HL-60/S4 treated with phorbol 12-myristate 13-acetate at 8.2 ng/mL for 4 days and 3 days (cell line): ENCODE results near the gene SELENON.

Source experiments
- in situ Hi-C: fragments of 300-500 bp; cut with MboI; formaldehyde crosslinking; loops from 2 replicates; pipeline ENCODE4 v1.15.0; 2022; ENCODE audit warnings: low sequenced_read_pairs

Gene SELENON

DNA sequence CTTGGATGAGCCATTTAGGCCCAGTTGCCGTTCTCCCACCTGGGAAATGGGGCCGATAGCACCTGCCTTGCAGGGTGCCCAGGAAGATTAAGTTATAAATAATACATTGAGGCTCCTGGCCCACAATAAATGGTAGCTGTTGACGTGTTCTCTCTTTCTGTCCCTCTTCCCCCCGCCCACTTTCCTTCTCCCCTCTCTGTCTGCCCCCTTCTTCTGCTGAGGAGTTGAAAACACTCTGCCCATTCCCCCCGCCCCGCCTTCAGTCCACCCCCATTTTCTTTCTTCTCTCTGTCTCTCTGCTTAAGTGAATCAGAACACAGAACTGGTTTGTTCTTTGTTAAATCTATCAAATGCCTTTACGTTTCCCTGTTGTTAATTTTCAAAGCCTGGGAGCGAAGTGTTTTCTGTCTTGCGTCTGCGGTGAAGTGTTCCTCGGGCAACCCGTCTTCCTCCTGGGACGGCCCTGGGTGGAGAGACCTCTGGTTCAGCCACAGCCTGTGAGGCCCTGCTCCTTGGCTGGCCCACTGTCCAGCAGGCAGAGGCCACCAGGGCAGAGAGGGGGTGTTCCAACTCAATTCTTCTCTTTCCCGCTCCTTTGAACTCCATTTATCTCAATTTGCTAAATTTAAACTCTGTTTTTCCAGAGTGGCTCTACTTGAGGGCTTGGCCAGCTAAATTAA lies 29.3 kb upstream of the SELENON start:
- in situ Hi-C loops, result no loop called here

DNA sequence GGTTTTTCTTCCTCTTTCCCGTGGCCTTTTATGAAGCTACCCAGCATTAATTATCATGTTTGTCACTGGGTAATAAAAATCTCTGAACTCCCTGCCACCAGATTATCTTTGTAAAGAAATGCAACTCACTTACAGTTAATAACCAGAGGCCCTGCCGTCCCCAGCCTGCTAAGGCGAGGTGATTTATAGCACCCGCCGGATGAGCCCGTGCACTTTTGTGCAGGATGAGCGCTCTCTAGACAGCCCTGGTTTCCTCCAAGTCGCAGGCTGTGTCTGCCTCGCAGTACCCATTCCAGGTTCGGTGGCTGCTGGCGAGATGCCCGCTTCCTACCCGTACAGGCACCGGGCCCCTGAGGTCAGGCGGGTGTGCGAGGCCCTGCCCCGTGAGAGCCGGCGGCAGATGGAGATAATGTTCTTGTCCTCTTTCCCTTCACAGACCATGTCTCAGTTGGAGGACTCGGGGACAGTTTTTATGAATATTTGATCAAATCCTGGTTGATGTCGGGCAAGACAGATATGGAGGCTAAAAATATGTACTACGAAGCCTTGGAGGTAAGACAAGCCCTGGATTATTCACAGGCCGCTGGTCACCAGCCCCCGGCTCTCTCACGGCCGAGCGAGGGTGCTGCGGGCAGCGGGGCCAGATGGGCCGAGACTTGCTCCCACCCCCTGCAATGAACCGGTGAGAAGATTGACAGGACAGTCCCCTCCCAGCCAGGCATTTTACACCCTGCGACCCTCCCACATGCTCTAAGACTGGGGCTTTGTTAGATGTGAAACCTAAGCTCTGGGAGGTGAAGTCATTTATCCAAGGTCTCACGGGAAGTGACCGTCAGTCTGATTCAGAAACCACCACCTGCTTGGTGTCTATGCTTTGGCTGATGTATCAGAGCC lies 28.5 kb upstream of the SELENON start:
- in situ Hi-C loops, result no loop called here

DNA sequence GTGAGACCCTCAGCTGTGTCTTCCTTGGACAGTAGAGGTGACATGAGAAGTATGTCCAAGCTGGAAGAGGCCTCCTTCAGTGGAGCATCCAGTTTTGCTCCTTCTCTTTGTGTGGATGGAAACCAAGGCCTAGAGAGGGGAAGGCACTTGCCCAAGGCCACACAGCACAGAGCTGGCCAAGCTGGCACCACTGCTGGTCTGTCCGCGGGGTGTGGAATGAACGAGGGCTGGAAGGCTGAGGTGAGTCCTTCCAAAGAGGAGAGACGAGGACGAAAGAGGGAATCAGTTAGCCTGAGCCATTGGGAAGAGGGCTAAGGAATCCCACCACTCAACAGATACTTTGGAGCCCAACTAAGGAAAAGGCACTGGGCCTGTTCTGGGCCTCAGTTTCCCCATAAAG lies 27.8 kb upstream of the SELENON start:
- in situ Hi-C loops, result no loop called here

DNA sequence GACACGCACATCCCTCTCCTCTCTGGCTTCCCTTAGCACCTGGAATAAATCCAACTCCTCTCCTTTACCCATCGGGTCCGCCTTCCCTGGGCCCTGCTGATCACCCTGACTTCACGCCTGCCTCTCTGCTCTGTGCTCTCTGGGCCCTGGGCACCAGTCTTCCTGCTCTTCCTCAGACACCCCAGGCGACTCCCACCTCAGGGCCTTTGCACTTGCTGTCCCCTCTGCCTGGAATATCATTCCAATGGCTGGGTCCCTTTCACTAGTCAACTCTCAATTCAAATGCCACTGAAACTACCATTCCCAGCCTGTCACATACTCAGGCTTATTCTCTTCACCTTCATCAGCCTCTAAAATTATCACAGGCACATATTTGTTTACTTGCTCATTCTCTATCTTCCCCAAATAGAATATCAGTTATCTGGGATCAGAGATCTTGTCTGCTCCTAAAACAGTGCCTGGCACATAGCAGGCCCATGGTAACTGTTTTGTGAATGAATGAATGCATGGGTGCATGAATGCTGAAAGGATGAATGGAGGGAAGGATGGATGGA lies 27.2 kb upstream of the SELENON start:
- in situ Hi-C loops, result no loop called here

DNA sequence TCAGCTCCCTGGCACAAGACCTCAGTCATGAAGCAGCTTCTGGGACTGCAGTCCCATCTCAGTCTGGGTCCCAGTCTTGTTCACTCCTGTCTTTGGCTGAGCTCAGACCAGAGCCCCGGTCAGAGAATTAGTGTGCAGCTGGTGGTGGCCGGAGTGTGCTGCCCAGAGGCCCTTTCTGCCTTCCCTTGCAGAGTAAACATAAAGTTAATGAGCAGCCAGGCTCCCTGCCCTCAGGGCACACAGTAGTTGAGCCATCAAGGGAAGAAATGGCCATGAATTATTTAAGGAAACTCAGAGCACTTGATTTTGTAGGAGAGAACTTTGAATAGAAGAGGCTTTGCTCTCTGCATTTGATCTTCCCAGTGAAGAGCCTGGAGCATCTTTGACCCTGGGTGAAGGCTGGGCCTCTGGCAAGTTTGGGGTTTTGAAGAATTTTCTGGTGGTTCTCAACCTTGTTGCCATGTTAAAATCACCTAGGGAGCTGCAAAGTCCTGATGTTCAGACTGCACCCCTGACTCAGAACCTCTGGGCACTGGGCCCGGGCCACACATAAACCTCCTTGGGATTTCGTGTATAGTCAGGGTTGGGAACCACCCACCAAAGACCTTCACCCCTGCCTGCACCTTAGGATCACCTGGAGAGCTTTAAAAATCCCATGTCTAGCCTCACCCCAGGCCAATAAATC lies 26.4 kb upstream of the SELENON start:
- in situ Hi-C loops, result no loop called here

DNA sequence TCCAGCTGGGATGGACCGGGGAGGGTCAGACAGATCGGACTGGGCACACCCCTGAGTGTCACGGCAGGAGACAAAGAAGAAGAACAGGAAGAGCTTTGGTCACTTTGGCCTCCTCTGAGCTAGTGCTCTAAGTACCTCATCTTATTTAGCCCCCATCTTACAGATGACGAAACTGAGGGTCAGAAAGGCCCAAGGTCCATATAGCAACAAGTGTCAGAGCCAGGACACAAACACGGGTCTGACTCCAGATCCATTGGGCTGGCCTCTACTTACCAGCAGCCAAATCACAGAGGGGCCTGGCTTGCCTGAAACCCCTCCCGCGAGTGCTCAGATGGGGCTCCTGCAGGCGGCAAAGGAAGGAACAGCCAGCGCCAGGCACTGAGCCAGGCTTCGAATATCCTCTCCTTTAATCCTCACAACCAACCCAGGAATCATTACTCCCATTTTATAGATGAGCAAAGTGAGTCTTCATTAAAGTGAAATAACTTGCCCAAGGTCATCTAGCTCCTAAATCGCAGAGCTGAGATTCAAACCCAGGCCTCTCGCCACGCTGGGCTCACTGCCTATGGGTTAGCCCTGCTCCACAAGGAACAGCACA lies 25.7 kb upstream of the SELENON start:
- in situ Hi-C loops, result no loop called here

DNA sequence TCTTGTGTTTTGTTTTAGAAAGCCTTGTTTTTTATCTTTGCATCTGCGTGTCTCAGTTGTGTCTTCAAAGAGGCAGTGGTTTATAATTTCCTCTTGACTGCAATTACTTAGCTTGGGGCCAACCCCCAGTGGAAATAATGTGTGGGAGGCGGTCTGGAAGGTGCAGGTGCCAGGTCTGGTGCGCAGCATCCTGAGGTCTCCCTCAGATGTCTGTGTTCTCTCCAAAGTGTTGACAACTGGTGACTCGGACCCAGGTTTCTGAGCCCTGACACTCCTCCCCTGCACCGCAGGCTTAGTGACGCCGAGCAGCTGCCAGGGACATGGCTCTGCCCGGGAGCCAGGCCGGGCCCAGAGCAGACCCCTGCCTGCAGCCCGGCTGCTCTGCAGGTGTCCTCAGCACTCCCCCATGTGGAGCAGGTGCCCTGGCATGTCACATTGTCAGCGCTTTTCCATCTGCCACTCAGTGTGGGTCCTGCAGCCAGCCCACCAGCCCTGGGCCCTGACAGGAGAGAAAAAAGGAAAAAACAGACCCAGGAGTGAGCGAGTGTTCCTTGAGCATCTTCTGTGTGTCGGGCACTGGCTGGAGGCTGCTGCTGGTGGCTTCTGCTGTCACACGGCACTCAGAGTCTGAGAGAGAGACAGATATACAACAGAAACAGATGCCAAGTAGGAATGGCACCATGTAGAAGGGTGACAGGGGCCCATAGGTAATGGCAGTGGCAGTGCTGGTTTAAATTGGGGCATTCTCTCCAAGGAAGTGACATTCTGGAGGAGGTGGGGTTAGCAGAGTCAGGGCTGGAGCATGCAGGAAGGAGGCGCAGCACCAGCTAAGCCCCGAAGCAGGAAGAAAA lies 24.8 kb upstream of the SELENON start:
- in situ Hi-C loops, result no loop called here

DNA sequence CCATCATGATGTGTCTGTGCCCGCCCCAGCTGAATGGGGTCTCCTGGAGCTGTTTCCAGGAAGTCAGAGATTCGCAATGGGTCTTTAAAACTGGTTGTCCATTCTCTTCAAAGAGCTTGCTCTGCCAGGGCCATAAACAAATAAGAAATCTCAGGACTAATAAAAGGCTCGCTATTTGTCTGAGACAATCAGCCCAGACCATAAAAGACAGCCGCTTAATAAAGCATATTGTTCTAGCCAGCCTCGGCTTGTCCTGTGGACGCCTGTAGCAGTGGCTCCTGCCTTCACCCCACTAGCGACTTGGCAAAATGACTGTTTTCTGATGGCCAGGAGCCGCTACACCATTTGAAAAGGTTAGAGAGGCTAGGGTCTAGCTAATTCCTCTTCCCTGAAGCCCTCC lies 20.6 kb upstream of the SELENON start:
- in situ Hi-C loops, result no loop called here

DNA sequence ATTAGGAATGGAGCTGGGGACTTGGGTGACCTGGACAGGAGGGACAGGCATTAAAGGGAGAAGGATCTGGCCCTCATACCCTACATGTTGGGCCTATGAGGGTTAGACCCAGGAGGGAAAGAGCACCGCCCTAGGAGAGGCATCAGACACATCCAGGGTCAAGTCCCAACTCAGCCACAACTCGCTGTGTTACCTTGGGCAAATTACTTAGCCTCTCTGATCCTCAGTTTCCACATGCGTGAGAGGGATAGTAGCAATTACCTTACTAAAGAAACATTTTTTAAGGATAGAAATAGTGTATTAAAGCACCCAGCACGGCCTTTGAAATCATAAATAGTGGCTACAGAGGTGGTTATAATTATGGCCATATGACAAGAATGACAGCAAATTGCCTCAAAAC lies 20.1 kb upstream of the SELENON start:
- in situ Hi-C loops, result no loop called here

DNA sequence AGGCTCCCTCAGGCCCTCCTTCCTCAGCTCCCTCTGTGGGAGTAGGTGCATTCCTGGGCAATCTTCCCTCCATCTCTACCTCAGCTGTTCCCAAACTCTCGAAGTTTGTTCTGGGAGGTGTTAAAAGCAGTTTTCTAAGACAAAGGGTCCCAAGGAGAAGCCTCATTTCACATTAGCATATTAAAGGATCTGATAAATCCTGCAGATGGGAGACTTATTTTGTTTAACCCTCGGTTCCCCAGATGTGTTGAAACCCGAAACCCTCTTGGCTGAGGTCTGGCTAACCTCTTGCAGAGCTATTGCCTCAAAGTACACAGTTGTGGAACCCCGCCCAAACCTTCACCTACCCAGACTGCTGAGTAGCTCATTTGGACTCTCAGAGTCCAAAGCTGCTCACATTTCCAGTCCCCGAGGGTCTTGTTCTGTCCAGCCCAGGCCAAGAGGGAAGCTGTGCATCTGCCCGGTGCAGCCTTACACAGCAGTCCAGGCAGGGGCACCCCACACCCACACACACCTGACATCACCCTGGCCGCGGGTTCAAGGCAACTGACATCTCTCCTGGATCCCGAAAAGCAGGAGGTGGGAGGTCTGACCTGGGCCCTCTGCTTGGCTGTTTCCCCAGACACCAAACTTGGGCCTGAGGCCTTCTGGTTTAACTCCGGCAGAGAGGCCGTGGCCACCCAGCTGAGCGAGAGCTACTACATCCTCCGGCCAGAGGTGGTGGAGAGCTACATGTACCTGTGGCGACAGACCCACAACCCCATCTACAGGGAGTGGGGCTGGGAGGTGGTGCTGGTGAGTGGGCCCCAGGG lies 19.5 kb upstream of the SELENON start:
- in situ Hi-C loops, result no loop called here

DNA sequence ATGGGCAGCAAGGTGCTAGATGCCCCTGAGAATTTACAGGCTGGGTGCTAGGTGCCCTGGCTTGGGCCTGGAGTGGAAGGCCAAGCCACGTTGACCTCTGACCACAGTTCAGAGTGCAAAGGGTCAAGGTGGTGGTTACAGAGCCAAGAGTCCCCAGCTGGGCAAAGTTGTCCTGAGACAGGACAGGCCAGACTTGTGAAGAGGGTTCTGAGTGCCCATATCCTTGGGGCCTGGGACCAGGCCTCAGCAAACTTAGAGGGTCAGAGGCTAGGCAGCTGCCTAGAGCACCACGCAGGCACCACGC lies 18.9 kb upstream of the SELENON start:
- in situ Hi-C loops, result no loop called here

DNA sequence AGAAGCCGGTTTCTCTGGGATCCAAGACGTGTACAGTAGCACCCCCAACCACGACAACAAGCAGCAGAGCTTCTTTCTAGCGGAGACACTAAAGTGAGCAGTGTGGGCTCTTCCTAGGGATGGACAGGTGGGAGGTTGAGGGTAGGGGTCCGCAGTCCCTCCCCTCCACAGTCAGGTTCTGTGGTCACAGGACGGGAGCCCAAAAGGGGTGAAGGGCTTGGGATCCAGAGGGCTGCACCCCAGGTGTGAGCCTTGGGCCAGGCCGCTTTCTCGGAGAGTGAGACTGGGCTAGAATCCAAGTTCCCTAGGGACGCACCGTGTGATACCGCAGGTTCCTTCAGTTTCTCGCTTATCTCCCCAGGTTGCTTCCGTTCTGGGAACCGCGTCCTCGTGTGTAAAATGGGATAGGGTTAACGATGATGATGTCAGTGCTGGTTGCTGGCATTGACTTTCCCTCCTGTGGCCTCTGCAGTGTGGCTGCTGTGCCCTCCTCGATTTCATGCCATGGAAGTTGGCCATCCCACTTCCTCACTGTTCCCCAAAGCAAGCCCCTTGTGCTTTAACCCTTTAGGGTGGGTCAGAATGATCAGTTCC lies 17.3 kb upstream of the SELENON start:
- in situ Hi-C loops, result no loop called here

DNA sequence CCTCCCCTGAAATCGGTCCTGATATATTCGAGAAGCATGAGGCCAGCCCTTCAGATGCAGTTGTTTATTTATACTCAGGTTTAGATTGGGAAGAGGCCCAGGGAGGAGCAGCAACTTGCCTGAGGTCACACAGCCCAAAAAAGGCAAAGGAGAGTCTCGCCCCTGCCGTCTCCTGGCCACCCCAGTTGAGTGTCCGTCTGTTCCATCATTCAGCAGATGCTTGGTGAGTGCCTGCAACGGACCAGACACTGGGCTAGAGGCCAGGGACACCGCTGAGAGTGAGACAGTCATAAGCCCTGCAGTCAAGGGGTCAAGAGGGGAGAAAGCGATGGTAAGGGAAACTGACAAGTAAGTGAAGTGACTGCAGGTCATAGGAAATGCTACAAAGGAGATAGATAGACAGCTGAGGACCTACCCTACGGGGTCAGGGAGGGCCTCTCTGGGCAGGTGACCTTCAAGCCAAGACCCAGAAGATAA lies 15.4 kb upstream of the SELENON start:
- in situ Hi-C loops, result no loop called here

DNA sequence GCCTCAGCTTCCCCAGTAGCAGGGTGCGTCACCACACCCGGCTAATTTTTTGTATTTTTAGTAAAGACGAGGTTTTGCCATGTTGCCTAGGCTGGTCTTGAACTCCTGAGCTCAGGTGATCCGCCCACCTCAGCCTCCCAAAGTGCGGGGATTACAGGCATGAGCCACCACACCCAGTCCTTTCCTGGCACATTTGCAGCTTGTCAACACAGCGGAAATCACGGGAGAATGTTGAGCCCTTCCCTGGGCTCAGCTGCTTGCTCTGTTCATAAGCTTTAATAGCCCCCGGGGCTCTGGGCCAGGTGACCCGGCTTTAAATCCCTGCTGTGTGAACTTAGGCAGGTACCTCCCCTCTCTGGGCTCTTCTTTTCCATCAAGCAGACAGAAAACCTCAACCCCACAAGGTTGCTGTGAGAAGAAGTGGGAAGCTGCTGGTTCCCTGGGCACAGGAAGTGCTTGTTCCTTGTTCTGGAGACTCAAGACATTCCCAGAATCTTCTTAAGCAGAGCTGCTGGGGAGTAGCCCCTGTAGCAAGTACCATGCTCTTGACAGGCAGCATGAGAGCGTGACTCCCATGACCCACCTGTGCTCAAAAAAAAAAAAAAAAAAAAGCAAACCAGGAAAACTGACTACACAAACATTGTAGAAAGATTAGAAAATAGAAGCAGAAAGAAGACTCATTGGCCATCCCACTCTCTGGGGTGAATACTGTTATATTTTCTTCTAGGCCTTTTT lies 14.5 kb upstream of the SELENON start:
- in situ Hi-C loops, result no loop called here

DNA sequence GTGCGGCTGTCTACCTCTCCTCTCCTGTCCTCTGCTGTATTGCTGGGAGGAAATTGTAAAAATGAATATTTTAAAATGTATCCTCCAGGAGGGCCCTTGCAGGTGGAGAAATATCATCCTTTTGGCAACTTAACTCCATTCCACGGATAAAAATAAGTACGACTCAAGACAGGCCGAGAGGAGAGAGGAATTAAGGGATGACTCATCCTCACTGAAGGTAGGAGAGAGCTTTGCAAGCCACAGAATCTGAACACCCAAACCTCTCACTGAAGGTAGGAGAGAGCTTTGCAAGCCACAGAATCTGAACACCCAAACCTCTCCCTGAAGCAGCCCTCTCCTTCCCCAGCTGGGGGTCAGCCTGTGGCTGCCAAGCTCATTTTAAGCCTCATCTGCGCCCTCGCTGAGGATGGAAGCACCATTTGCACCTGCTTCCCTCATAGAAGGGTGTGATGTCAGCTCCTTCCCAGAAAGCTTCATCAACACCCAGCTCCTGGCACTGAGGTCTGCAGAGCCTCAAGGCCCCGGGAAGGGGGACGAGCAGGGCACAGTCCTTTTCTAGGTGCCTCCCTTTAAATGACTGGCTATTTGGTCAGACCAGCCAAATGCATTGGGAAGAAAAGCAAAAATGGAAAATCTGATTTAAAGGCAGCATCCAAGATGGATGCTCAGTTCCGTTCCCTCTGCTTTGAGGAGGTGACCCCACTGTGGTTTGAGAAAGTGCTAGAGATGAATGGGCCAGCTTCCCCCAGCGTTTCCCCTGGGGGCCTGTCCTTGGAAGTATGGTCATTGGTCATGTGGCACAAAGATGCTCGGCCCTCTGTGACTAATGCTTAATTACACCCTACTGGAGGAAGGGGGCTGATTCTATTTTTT lies 12.9 kb upstream of the SELENON start:
- in situ Hi-C loops, result no loop called here

DNA sequence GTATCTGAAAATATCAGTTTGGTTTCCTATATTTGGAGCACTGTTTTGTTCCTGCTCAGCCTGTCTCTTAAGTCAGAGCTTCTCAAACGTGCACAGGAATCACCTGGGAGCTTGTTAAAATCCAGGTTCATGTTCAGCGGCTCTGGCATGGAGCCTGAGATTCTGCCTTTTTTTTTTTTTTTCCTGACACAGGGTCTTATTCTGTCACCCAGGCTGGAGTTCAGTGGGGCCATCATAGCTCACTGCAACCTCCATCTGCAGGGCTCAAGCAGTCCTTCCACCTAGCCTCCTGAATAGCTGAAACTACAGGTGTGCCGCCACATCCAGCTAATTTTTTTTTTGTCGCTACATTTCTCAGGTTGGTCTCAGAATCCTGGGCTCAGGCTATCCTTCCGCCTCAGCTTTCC lies 12.2 kb upstream of the SELENON start:
- in situ Hi-C loops, result no loop called here

DNA sequence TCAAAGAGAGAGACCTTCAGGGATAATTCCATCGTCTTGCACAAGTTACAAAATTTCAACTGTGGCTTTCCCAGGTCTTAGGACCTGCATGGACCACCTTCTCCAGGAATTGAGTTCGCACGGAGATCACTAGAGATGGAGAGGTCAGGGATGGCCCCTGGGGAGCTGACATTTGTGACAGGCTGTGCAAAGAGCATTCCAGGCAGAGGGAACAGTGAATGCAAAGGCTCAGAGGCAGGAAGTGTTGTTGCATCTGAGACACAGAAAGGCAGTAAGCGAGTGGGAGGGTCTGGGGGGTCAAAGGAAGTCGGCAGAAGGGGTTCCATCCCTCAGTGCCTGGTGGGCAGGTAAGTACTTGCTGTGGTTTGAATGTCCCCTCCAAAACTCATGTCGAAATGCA lies 9.5 kb upstream of the SELENON start:
- in situ Hi-C loops, result no loop called here
